Naive thymus-derived CD4-positive, alpha-beta T cell (primary cell): ENCODE results near the gene GOLGA8F. TPM values are rescaled to one million over a fixed set of nuclear protein-coding genes. Genes with fewer than 3 reads are reported as not detected.
"Not testable (repeated sequence)": the region's sequence is repeated elsewhere in the genome, so short reads cannot be mapped to it uniquely, and the experiment has no call there.

Source experiments
- ATAC-seq: fragments of 150-1000 bp; cut with Tn5 transposase; 2 replicates; pipeline ENCODE4 v1.10.0; 2021; ENCODE audit warnings: mild to moderate bottlenecking, moderate library complexity
- CTCF ChIA-PET: fragments of 350-600 bp; sonication (Branson Sonifier 250); formaldehyde crosslinking; loops from one replicate; lab custom pipeline; 2021; ENCODE audit warnings: antibody characterized with exemption; lab: Charles Lee
- POLR2A ChIA-PET: fragments of 350-600 bp; sonication (Branson Sonifier 250); formaldehyde crosslinking; loops from one replicate; lab custom pipeline; 2021; ENCODE audit warnings: antibody characterized with exemption, inconsistent platforms; lab: Charles Lee
- DNase-seq, 9 donors: peaks; one replicate each; pipeline versions ENCODE4 v3.0.0 to v3.0.0-alpha.2; 2020 to 2022; ENCODE audit warnings: mixed read lengths in 1 of 9
- H3K27ac ChIP-seq: one replicate; pipeline ENCODE4 v1.7.0; 2013; ENCODE audit warnings: mild to moderate bottlenecking, low read depth, low read length, moderate library complexity
- H3K27me3 ChIP-seq, 2 donors: one replicate each; pipeline ENCODE4 v1.7.0; 2013; ENCODE audit warnings: low read length in 2 of 2, mild to moderate bottlenecking in 2 of 2, moderate library complexity in 2 of 2; ENCODE audit not compliant: control insufficient read depth in 2 of 2, insufficient read depth in 2 of 2
- H3K36me3 ChIP-seq, 3 experiments: 1 replicate in 2 of 3; 2 replicates in 1 of 3; pipeline ENCODE4 v1.7.0; 2013; ENCODE audit warnings: low read length in 3 of 3, mild to moderate bottlenecking in 3 of 3, moderate library complexity in 1 of 3; ENCODE audit not compliant: insufficient read depth in 3 of 3, control insufficient read depth in 2 of 3
- H3K4me1 ChIP-seq, 2 donors: one replicate each; pipeline ENCODE4 v1.7.0; 2013; ENCODE audit warnings: low read length in 2 of 2, mild to moderate bottlenecking in 2 of 2, moderate library complexity in 1 of 2; ENCODE audit not compliant: control insufficient read depth in 2 of 2, insufficient read depth in 2 of 2
- H3K4me3 ChIP-seq: 2 replicates; pipeline ENCODE4 v1.7.0; 2013; ENCODE audit warnings: mild to moderate bottlenecking, low read length
- H3K9me3 ChIP-seq, 3 experiments: 1 replicate in 2 of 3; 2 replicates in 1 of 3; pipeline ENCODE4 v1.7.0; 2013; ENCODE audit warnings: low read length in 3 of 3; ENCODE audit not compliant: control insufficient read depth in 2 of 3
- H3K27ac Mint-ChIP-seq, 9 donors: one replicate each; pipeline ENCODE4 v1.8.0; 2020 to 2022; ENCODE audit warnings: mixed read lengths in 9 of 9, mild to moderate bottlenecking in 8 of 9, moderate library complexity in 5 of 9, inconsistent platforms in 2 of 9
- H3K27me3 Mint-ChIP-seq, 5 donors: one replicate each; pipeline ENCODE4 v1.8.0; 2021 to 2022; ENCODE audit warnings: mixed read lengths in 5 of 5, mild to moderate bottlenecking in 1 of 5
- H3K36me3 Mint-ChIP-seq, 5 donors: one replicate each; pipeline ENCODE4 v1.8.0; 2020 to 2022; ENCODE audit warnings: mixed read lengths in 5 of 5, mild to moderate bottlenecking in 3 of 5, inconsistent platforms in 1 of 5
- H3K4me1 Mint-ChIP-seq, 7 donors: one replicate each; pipeline ENCODE4 v1.8.0; 2020 to 2022; ENCODE audit warnings: mixed read lengths in 7 of 7, mild to moderate bottlenecking in 3 of 7, inconsistent platforms in 1 of 7
- H3K4me3 Mint-ChIP-seq, 10 donors: one replicate each; pipeline ENCODE4 v1.8.0; 2020 to 2022; ENCODE audit warnings: mild to moderate bottlenecking in 10 of 10, mixed read lengths in 10 of 10, moderate library complexity in 6 of 10, inconsistent platforms in 2 of 10
- H3K9me3 Mint-ChIP-seq, 11 donors: one replicate each; pipeline ENCODE4 v1.8.0; 2020 to 2022; ENCODE audit warnings: mixed read lengths in 11 of 11, mild to moderate bottlenecking in 4 of 11, inconsistent platforms in 1 of 11, moderate library complexity in 1 of 11
- intact Hi-C, 2 donors: fragments of 100-400 bp; cut with micrococcal nuclease; formaldehyde crosslinking; loops; one replicate each; pipeline ENCODE4 v1.15.1; 2023
- microRNA-seq: library from miRNA; unstranded; fragments of <30 nt; microRNA quantifications from one replicate; pipeline ENCODE4 v1.2.0, GENCODE V29; 2022; ENCODE audit warnings: borderline microRNAs expressed
- polyA plus RNA-seq, 2 donors: library from polyadenylated mRNA; unstranded; fragments of 300-500 nt; fragmentation: Illumina TruSeq; gene quantifications; one replicate each; pipeline ENCODE4 v1.2.3, GENCODE V29; 2021
- total RNA-seq, 6 experiments: library from RNA in 5 of 6; stranded (reverse) in 5 of 6; gene quantifications; 1 replicate in 5 of 6; 2 replicates in 1 of 6; pipeline ENCODE4 v1.2.3 and lab custom pipeline; 2021 to 2026

GOLGA8F gene
- total and polyA plus RNA-seq, 7 experiments from 2014 or later = not detected

DNA sequence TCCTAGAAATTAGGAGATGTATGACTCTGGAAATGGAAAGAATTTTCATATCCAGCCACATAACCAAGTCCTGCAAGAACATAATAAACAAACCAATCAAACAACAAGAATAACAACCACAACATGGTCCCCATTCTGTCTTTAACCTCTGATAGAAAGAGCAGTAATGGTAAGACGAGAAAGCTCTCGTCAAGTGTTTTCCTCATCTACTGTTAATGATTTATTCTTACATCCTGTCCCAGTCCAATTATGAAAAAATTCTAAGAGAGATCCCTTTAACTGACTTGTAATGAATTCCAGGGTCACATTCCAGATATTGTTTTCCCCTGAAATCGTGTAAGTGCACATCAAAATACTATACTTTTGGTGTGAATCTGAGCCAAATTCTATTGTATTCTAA is 57.1 kb downstream of the GOLGA8F start:
- H3K36me3 Mint-ChIP-seq, H3K9me3 Mint-ChIP-seq, H3K9me3 ChIP-seq, intact Hi-C loops, POLR2A ChIA-PET, H3K27me3 Mint-ChIP-seq, H3K4me3 ChIP-seq, DNase-seq, H3K27ac ChIP-seq, H3K27me3 ChIP-seq, H3K4me3 Mint-ChIP-seq, CTCF ChIA-PET, H3K4me1 Mint-ChIP-seq, H3K4me1 ChIP-seq, ATAC-seq, H3K27ac Mint-ChIP-seq, H3K36me3 ChIP-seq: not testable (repeated sequence)

Small RNA genes within 50 kb of the gene (microRNA-seq; reads per million reads assigned to microRNA genes)
- not detected for gene MIR4509-2

Other genes with a start within 250 kb of the GOLGA8F start
- 10 to 100 TPM; 37.7 to 60.4 (median 54.1) TPM for gene HERC2, start 56.5 kb upstream of the GOLGA8F start, total RNA-seq
- gene HERC2, start 56.5 kb upstream of the GOLGA8F start, polyA plus RNA-seq = 10 to 100 TPM in 1 of 2 donors, 1 to 10 TPM in 1; 5.5 to 10.4 TPM
- not detected for gene GOLGA6L24, start 20.6 kb upstream of the GOLGA8F start, total RNA-seq
- not detected for gene GOLGA6L24, start 20.6 kb upstream of the GOLGA8F start, polyA plus RNA-seq
- not detected for gene GOLGA8G, start 154.3 kb downstream of the GOLGA8F start, total RNA-seq
- gene GOLGA8G, start 154.3 kb downstream of the GOLGA8F start, polyA plus RNA-seq = not detected
- not detected for gene GOLGA6L25, start 174.9 kb downstream of the GOLGA8F start, total RNA-seq
- gene GOLGA6L25, start 174.9 kb downstream of the GOLGA8F start, polyA plus RNA-seq = not detected